ENCODE data around the gene POFUT2. TPM values are rescaled to one million over a fixed set of nuclear protein-coding genes. Genes with fewer than 3 reads are reported as not detected.
A peak's percentile ranks its signal among the peaks of the same experiment; 100 is the strongest.

Gene POFUT2
- total RNA-seq, 1 donor from 2014 or later: 39.4 TPM

- Histone ChIP-seq H3K9me3 (peaks cover 7 to 14% of the 10 kb centered on the region in 2 donors), H3K27ac (no peak overlapping the region), H3K4me1 (no peaks in the 10 kb centered on the region), H3K36me3 (no peaks in the 10 kb centered on the region), H3K4me3 (no peak overlapping the region), H3K27me3 (no peaks in the 10 kb centered on the region)
- TF ChIP-seq CTCF (IDR thresholded peaks at IDR 0.05): no peak
- intact Hi-C loops (cut with DNase I): no loop called here
- DNase-seq (ENCODE audit: low spot score in 2 of 2): no peak
Observed at GRCh38 chr21:45237401-45237800, 50.3 kb downstream of the POFUT2 start.

- no peaks in the 10 kb centered on the region for H3K36me3 ChIP-seq
- no peak overlapping the region for H3K27ac ChIP-seq
- H3K9me3 ChIP-seq: peaks cover 3 to 5% of the 10 kb centered on the region in 2 donors
- no peaks in the 10 kb centered on the region for H3K4me1 ChIP-seq
- TF ChIP-seq CTCF (IDR thresholded peaks at IDR 0.05): no peak
- no peak overlapping the region for H3K4me3 ChIP-seq
- no peaks in the 10 kb centered on the region for H3K27me3 ChIP-seq
- intact Hi-C loops (cut with DNase I): no loop called here
- DNase-seq (ENCODE audit: low spot score in 2 of 2): no peak
Observed at GRCh38 chr21:45236481-45236880, 51.2 kb downstream of the POFUT2 start.

- TF ChIP-seq CTCF (IDR thresholded peaks at IDR 0.05): no peak
- no peak for DNase-seq (ENCODE audit: low spot score in 2 of 2)
- Histone ChIP-seq H3K27ac (no peak overlapping the region), H3K36me3 (no peaks in the 10 kb centered on the region), H3K4me1 (no peaks in the 10 kb centered on the region), H3K27me3 (no peaks in the 10 kb centered on the region), H3K9me3 (no peaks in the 10 kb centered on the region), H3K4me3 (no peak overlapping the region)
- intact Hi-C loops (cut with DNase I): no loop called here
Observed at GRCh38 chr21:45235488-45235887, 52.2 kb downstream of the POFUT2 start.

GRCh38 chr21:45234965-45235364 is 52.7 kb downstream of the POFUT2 start:
- no peak overlapping the region for H3K27ac ChIP-seq
- DNase-seq (ENCODE audit: low spot score in 2 of 2): no peak
- no peaks in the 10 kb centered on the region for H3K27me3 ChIP-seq
- no peak for TF ChIP-seq CTCF (IDR thresholded peaks at IDR 0.05)
- intact Hi-C loops (cut with DNase I): no loop called here
- H3K4me1 ChIP-seq: no peaks in the 10 kb centered on the region
- no peaks in the 10 kb centered on the region for H3K36me3 ChIP-seq
- H3K4me3 ChIP-seq: no peak overlapping the region
- no peaks in the 10 kb centered on the region for H3K9me3 ChIP-seq

GRCh38 chr21:45234127-45234526 is 53.6 kb downstream of the POFUT2 start:
- intact Hi-C loops (cut with DNase I): no loop called here
- no peak for DNase-seq (ENCODE audit: low spot score in 2 of 2)
- TF ChIP-seq CTCF (IDR thresholded peaks at IDR 0.05): no peak
- Histone ChIP-seq H3K27me3 (no peaks in the 10 kb centered on the region), H3K4me1 (no peaks in the 10 kb centered on the region), H3K27ac (no peak overlapping the region), H3K9me3 (no peaks in the 10 kb centered on the region), H3K4me3 (peak overlapping the region in 1 of 2 donors; percentile 18), H3K36me3 (no peaks in the 10 kb centered on the region)

GRCh38 chr21:45231705-45232104 is 56.0 kb downstream of the POFUT2 start:
- intact Hi-C loops (cut with DNase I): no loop called here
- no peak overlapping the region for H3K27ac ChIP-seq

More at GRCh38 chr21:45231705-45232104, 56.0 kb downstream of the POFUT2 start:
- no peaks in the 10 kb centered on the region for H3K36me3 ChIP-seq
- TF ChIP-seq CTCF (IDR thresholded peaks at IDR 0.05): no peak
- peaks cover 0 to 4% of the 10 kb centered on the region in 2 donors for H3K4me1 ChIP-seq
- DNase-seq (ENCODE audit: low spot score in 2 of 2): no peak
- H3K4me3 ChIP-seq: no peak overlapping the region
- no peaks in the 10 kb centered on the region for H3K27me3 ChIP-seq
- no peaks in the 10 kb centered on the region for H3K9me3 ChIP-seq

Data from ascending aorta (tissue), 2 donors.